ENCODE results near the gene NPAS3. TPM values are rescaled to one million over a fixed set of nuclear protein-coding genes. Genes with fewer than 3 reads are reported as not detected.

NPAS3 gene
- total RNA-seq, 1 donor from 2014 or later: 5.2 TPM

DNA sequence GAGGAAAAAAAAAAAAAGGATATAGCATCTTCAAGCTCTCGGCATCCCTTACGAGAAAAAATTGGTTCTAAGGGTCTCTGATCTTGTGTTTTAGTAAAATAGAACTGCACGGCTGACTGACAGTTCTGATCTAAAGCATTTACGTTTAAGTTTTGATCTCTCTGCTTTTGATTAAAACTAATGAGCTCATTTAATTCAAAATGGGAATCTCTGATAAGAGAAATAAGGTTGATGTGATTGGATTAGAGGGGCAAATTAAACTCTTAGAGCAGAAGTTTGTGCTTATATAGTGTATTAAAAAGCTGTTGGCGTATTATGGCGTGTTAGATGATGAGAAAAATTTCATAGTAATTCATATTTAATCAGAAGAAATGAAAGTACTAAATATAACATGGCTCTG is 794.6 kb downstream of the NPAS3 start:
- DNase-seq (ENCODE audit: low spot score in 2 of 2, unreplicated experiment in 2 of 2): no peak
- no peak overlapping the region for H3K4me3 Mint-ChIP-seq
- TF ChIP-seq, protein P1, sequence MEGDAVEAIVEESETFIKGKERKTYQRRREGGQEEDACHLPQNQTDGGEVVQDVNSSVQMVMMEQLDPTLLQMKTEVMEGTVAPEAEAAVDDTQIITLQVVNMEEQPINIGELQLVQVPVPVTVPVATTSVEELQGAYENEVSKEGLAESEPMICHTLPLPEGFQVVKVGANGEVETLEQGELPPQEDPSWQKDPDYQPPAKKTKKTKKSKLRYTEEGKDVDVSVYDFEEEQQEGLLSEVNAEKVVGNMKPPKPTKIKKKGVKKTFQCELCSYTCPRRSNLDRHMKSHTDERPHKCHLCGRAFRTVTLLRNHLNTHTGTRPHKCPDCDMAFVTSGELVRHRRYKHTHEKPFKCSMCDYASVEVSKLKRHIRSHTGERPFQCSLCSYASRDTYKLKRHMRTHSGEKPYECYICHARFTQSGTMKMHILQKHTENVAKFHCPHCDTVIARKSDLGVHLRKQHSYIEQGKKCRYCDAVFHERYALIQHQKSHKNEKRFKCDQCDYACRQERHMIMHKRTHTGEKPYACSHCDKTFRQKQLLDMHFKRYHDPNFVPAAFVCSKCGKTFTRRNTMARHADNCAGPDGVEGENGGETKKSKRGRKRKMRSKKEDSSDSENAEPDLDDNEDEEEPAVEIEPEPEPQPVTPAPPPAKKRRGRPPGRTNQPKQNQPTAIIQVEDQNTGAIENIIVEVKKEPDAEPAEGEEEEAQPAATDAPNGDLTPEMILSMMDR (IDR thresholded peaks at IDR 0.05; ENCODE audit: unreplicated experiment): no peak
- peaks cover 2% of the 10 kb centered on the region for H3K36me3 Mint-ChIP-seq
- H3K4me1 Mint-ChIP-seq: peaks cover 21% of the 10 kb centered on the region
- H3K9me3 Mint-ChIP-seq: peaks cover 6% of the 10 kb centered on the region
- H3K27ac Mint-ChIP-seq: no peak overlapping the region
- no peaks in the 10 kb centered on the region for H3K27me3 Mint-ChIP-seq (ENCODE audit: low read depth)

DNA sequence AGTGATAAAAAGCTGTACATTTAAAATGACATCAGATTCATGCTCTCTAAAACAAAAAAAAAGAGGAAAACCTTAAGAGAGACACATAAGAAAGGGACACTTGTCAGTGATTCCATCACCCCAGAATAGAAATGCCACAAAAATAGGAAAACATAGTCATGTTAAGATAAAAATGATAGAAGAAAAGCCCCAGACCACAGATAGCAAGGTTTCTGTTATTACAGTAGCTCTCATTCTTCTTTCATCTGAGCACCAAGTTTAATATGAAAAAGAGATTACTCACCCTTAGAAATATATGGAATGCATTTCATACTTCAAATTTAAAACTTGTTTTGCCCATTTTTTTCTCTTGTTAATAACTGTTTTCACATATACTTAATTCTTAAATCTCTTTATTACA is 795.0 kb downstream of the NPAS3 start:
- H3K27ac Mint-ChIP-seq: no peak overlapping the region
- peaks cover 2% of the 10 kb centered on the region for H3K36me3 Mint-ChIP-seq
- DNase-seq (ENCODE audit: low spot score in 2 of 2, unreplicated experiment in 2 of 2): no peak
- H3K4me1 Mint-ChIP-seq: peaks cover 21% of the 10 kb centered on the region
- H3K9me3 Mint-ChIP-seq: peaks cover 6% of the 10 kb centered on the region
- no peaks in the 10 kb centered on the region for H3K27me3 Mint-ChIP-seq (ENCODE audit: low read depth)
- no peak overlapping the region for H3K4me3 Mint-ChIP-seq
- TF ChIP-seq, protein P1 (IDR thresholded peaks at IDR 0.05; ENCODE audit: unreplicated experiment): no peak

DNA sequence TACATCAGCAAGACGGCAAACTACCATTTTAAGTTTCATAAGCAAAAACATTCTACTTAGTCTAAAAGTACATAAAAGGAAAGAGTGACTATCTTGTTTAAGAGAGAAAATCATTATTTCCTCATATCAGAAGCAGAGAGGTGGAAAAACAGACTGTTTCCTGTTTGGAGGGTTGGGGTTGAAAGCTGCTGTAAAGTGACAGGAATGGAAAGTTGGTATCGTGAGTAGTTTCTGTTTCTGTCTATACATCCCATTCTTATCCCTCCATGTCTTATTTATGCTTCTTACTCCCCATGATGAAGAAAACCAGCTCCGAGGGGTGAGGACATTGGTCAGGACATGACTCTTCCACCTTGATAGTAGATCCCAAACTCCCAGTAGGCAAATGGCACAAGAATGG is 795.7 kb downstream of the NPAS3 start:
- Mint-ChIP-seq H3K4me3 (no peak overlapping the region), H3K27ac (no peak overlapping the region), H3K4me1 (peaks cover 21% of the 10 kb centered on the region), H3K9me3 (peaks cover 6% of the 10 kb centered on the region), H3K27me3 (ENCODE audit: low read depth) (no peaks in the 10 kb centered on the region), H3K36me3 (peaks cover 2% of the 10 kb centered on the region)
- TF ChIP-seq, protein P1 (IDR thresholded peaks at IDR 0.05; ENCODE audit: unreplicated experiment): no peak
- DNase-seq (ENCODE audit: low spot score in 2 of 2, unreplicated experiment in 2 of 2): no peak

GRCh38 chr14:33736299-33736825 is 797.7 kb downstream of the NPAS3 start:
- Mint-ChIP-seq H3K36me3 (peaks cover 2% of the 10 kb centered on the region), H3K27me3 (ENCODE audit: low read depth) (no peaks in the 10 kb centered on the region), H3K4me1 (peaks cover 21% of the 10 kb centered on the region), H3K27ac (no peak overlapping the region), H3K9me3 (peaks cover 6% of the 10 kb centered on the region), H3K4me3 (no peak overlapping the region)
- TF ChIP-seq, protein P1 (IDR thresholded peaks at IDR 0.05; ENCODE audit: unreplicated experiment): no peak
- DNase-seq (ENCODE audit: low spot score in 2 of 2, unreplicated experiment in 2 of 2): no peak

- peaks cover 6% of the 10 kb centered on the region for H3K9me3 Mint-ChIP-seq
- DNase-seq (ENCODE audit: low spot score in 2 of 2, unreplicated experiment in 2 of 2): no peak
- H3K4me3 Mint-ChIP-seq: no peak overlapping the region
- no peaks in the 10 kb centered on the region for H3K27me3 Mint-ChIP-seq (ENCODE audit: low read depth)
- H3K27ac Mint-ChIP-seq: no peak overlapping the region
- TF ChIP-seq, protein P1 (IDR thresholded peaks at IDR 0.05; ENCODE audit: unreplicated experiment): no peak
- H3K36me3 Mint-ChIP-seq: peaks cover 2% of the 10 kb centered on the region
- peaks cover 21% of the 10 kb centered on the region for H3K4me1 Mint-ChIP-seq
Measured at GRCh38 chr14:33736979-33737378, 798.3 kb downstream of the NPAS3 start.

DNA sequence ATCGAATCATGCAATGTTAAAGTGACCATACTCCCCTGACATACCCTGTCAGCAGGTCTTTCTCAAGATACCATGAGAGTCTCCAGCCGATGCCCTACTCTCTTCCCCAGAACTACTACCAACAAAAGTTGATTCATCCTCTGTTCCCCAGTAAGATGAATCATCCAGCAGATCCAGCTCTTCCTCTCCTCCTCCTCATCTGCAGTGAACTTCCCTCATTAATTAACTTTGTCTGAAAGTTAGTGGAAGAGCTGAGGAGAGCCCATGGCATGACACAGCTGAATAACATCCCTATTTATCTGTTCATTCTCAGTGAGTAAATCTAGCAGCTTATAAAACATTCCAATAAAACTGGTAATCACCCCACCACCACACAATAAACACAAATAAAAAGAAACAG is 798.8 kb downstream of the NPAS3 start:
- TF ChIP-seq, protein P1 (IDR thresholded peaks at IDR 0.05; ENCODE audit: unreplicated experiment): no peak
- DNase-seq (ENCODE audit: low spot score in 2 of 2, unreplicated experiment in 2 of 2): no peak
- Mint-ChIP-seq H3K9me3 (peaks cover 6% of the 10 kb centered on the region), H3K36me3 (peaks cover 2% of the 10 kb centered on the region), H3K27me3 (ENCODE audit: low read depth) (no peaks in the 10 kb centered on the region), H3K4me3 (no peak overlapping the region), H3K4me1 (peaks cover 19% of the 10 kb centered on the region), H3K27ac (no peak overlapping the region)

Data from mesothelial cell of epicardium (in vitro differentiated cells).